Fibroblast of lung (primary cell): ENCODE results near the gene TBL1XR1. TPM values are rescaled to one million over a fixed set of nuclear protein-coding genes. Genes with fewer than 3 reads are reported as not detected.
A peak's percentile ranks its signal among the peaks of the same experiment; 100 is the strongest.
"Not testable (repeated sequence)": the region's sequence is repeated elsewhere in the genome, so short reads cannot be mapped to it uniquely, and the experiment has no call there.

Experiments used
- DNase-seq, 2 donors: peaks; one replicate each; pipeline versions ENCODE4 v3.0.0 to v3.0.0-alpha.2; 2010; ENCODE audit warnings: low read depth in 2 of 2
- H2AFZ ChIP-seq: 2 replicates; pipeline ENCODE4 v1.5.1; 2012; ENCODE audit warnings: low read length, control low read depth, inconsistent platforms
- H3K27ac ChIP-seq: 2 replicates; pipeline ENCODE4 v1.5.1; 2011; ENCODE audit warnings: low read length, control low read depth; ENCODE audit not compliant: insufficient read depth
- H3K27me3 ChIP-seq: 2 replicates; pipeline ENCODE4 v1.5.1; 2011; ENCODE audit warnings: mild to moderate bottlenecking, low read length; ENCODE audit not compliant: control insufficient read depth, insufficient read depth
- H3K36me3 ChIP-seq: 2 replicates; pipeline ENCODE4 v1.5.1; 2011; ENCODE audit warnings: low read length; ENCODE audit not compliant: control insufficient read depth, insufficient read depth
- H3K4me1 ChIP-seq: 2 replicates; pipeline ENCODE4 v1.5.1; 2011; ENCODE audit warnings: low read length; ENCODE audit not compliant: control insufficient read depth, insufficient read depth; ENCODE audit errors: extremely low read depth
- H3K4me2 ChIP-seq: 2 replicates; pipeline ENCODE4 v1.5.1; 2011; ENCODE audit warnings: low read length, control low read depth; ENCODE audit not compliant: insufficient read depth; ENCODE audit errors: extremely low read depth
- H3K4me3 ChIP-seq, 4 experiments: fragments of 200-600 bp in 1 of 4; sonication (generic) in 1 of 4; replicated peaks in 1 of 4; 2 replicates each; pipeline ENCODE4 v1.5.1; 2011 to 2016; ENCODE audit warnings: low read length in 4 of 4, low read depth in 3 of 4, mild to moderate bottlenecking in 3 of 4, control low read depth in 2 of 4, inconsistent platforms in 1 of 4, mixed read lengths in 1 of 4; ENCODE audit not compliant: insufficient read depth in 1 of 4; ENCODE audit errors: control extremely low read depth in 1 of 4
- H3K79me2 ChIP-seq: 2 replicates; pipeline ENCODE4 v1.5.1; 2012; ENCODE audit warnings: mild to moderate bottlenecking, low read length, inconsistent platforms; ENCODE audit not compliant: control insufficient read depth, insufficient read depth
- H3K9ac ChIP-seq: 2 replicates; pipeline ENCODE4 v1.5.1; 2011; ENCODE audit warnings: mild to moderate bottlenecking, low read length, control low read depth; ENCODE audit not compliant: insufficient read depth
- H3K9me3 ChIP-seq: 2 replicates; pipeline ENCODE4 v1.5.1; 2012; ENCODE audit warnings: low read depth, low read length; ENCODE audit not compliant: control insufficient read depth, insufficient read depth
- H4K20me1 ChIP-seq: 2 replicates; pipeline ENCODE4 v1.5.1; 2011; ENCODE audit warnings: low read length; ENCODE audit not compliant: control insufficient read depth, insufficient read depth; ENCODE audit errors: extremely low read depth
- CTCF ChIP-seq, 2 donors: IDR thresholded peaks in 1 of 2; conservative IDR thresholded peaks in 1 of 2; 1 replicate in 1 of 2; 2 replicates in 1 of 2; pipeline ENCODE4 v1.5.1; 2011 to 2012; ENCODE audit warnings: low read length in 2 of 2, control low read depth in 1 of 2, inconsistent platforms in 1 of 2, low read depth in 1 of 2, mild to moderate bottlenecking in 1 of 2
- EZH2 ChIP-seq: IDR thresholded peaks from 2 replicates; pipeline ENCODE4 v1.5.1; 2012; ENCODE audit warnings: low read length, control low read depth, mild to moderate bottlenecking; ENCODE audit errors: missing control alignments
- polyA plus RNA-seq, 2 donors: library from polyadenylated mRNA; depleted of rRNA in 1 of 2; stranded (reverse) in 1 of 2; unstranded in 1 of 2; fragments of >200 nt; gene quantifications; 2 replicates each; pipeline ENCODE4 v1.2.1, GENCODE V29; 2011 to 2012; ENCODE audit warnings: missing spikeins in 1 of 2
- total RNA-seq: library from RNA; depleted of rRNA; stranded (reverse); fragments of >200 nt; gene quantifications from 2 replicates; pipeline ENCODE4 v1.2.1, GENCODE V29; 2014

TBL1XR1 gene
- total and polyA plus RNA-seq, 2 donors (not counting 1 experiment from before 2014, with no cell fraction given), result 115 to 369 TPM

- Histone ChIP-seq H3K27ac (peak overlapping the region; percentile 49), H3K79me2 (peaks cover 97% of the 10 kb centered on the region), H3K9me3 (no peaks in the 10 kb centered on the region), H3K4me3 (no peak overlapping the region), H4K20me1 (no peaks in the 10 kb centered on the region), H3K4me1 (peaks cover 4% of the 10 kb centered on the region), H3K4me2 (no peak overlapping the region), H3K27me3 (no peaks in the 10 kb centered on the region), H3K36me3 (no peaks in the 10 kb centered on the region), H2AFZ (no peak overlapping the region), H3K9ac (no peak overlapping the region)
- no peak for TF ChIP-seq CTCF (conservative IDR thresholded peaks at IDR 0.05 in 1 of 2, IDR thresholded peaks at IDR 0.05 in 1 of 2; ENCODE audit: low read depth in 1 of 2, low read length in 2 of 2)
- TF ChIP-seq EZH2, result no peak
- DNase-seq, result peak; percentile 40 to 44
Measured at GRCh38 chr3:177190756-177191681, 6.3 kb downstream of the TBL1XR1 start.

GRCh38 chr3:177190184-177190583 lies 7.1 kb downstream of the TBL1XR1 start:
- H3K4me3 ChIP-seq, H3K4me2 ChIP-seq, H3K4me1 ChIP-seq, H3K27me3 ChIP-seq, H3K36me3 ChIP-seq, H3K27ac ChIP-seq, H2AFZ ChIP-seq, H3K9ac ChIP-seq, H4K20me1 ChIP-seq, DNase-seq, H3K9me3 ChIP-seq: not testable (repeated sequence)
- H3K79me2 ChIP-seq, result peaks cover 97% of the 10 kb centered on the region

DNA sequence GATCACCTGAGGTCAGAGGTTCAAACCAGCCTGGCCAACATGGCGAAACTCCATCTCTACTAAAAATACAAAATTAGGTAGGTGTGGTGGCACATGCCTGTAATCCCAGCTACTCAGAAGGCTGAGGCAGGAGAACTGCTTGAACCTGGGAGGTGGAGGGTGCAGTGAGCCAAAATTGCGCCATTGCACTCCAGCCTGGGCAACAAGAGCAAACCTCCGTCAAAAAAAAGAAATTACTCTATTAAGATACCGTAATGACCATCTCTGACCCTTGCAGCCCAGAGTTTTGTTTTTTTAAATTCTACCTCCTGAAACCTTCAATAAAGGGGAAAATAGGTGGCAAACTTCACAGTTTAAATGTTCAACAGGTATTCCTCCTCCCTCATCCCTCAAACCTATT lies 9.0 kb downstream of the TBL1XR1 start:
- H3K9me3 ChIP-seq, H3K27ac ChIP-seq, H3K4me2 ChIP-seq, H3K9ac ChIP-seq, H2AFZ ChIP-seq, H3K36me3 ChIP-seq, DNase-seq, H3K4me3 ChIP-seq, H3K4me1 ChIP-seq, H4K20me1 ChIP-seq, H3K27me3 ChIP-seq: not testable (repeated sequence)
- peaks cover 97% of the 10 kb centered on the region for H3K79me2 ChIP-seq

DNA sequence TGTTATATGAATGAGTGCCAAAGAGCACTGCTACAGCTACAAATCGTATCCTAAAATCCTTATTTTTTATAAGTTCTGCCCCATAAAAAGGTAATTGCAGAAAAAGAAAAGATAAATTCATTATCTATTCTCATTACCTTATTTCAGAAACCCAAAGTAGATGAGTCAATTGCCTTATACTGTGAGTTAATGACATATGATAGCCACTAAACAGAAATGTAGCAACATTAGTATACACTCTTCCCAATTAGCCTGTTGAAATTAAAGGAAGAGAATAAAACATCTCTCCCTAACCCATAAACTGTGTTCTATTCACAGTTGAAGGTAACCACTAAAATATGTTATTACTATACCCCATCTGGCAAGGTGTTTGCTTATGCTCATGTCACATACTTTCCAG lies 11.0 kb downstream of the TBL1XR1 start:
- Histone ChIP-seq H2AFZ (no peak overlapping the region), H3K79me2 (peaks cover 98% of the 10 kb centered on the region), H3K9ac (no peak overlapping the region), H3K27me3 (no peaks in the 10 kb centered on the region), H3K4me1 (peaks cover 2% of the 10 kb centered on the region), H4K20me1 (no peaks in the 10 kb centered on the region), H3K27ac (no peak overlapping the region), H3K9me3 (no peaks in the 10 kb centered on the region), H3K4me2 (no peak overlapping the region), H3K4me3 (no peak overlapping the region), H3K36me3 (no peaks in the 10 kb centered on the region)
- DNase-seq, result no peak
- TF ChIP-seq CTCF (conservative IDR thresholded peaks at IDR 0.05 in 1 of 2, IDR thresholded peaks at IDR 0.05 in 1 of 2; ENCODE audit: low read depth in 1 of 2, low read length in 2 of 2) (no peak), EZH2 (no peak)
